Measurements from ENCODE around the gene ZBTB7C.

DNA sequence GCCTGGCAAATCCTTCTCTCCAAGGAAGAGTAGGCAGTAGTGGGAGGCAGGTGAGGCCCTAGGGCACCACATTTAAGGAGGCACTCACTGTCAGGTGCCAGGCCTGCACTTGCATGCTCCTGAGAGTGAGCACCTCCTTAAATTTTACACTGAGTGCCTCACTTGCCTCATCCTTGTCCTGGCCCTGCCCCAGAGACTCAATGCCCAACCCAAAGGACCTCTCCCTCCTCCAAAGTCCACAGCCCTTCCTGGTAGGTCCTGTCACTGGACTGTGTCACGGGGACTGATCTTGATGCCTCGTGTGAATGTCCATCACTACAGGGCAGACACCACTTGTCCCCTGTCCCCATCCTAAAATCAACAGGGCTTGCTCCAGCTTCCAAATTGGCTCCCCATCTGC is 235.6 kb downstream of the ZBTB7C start:
- TF ChIP-seq, protein P1, sequence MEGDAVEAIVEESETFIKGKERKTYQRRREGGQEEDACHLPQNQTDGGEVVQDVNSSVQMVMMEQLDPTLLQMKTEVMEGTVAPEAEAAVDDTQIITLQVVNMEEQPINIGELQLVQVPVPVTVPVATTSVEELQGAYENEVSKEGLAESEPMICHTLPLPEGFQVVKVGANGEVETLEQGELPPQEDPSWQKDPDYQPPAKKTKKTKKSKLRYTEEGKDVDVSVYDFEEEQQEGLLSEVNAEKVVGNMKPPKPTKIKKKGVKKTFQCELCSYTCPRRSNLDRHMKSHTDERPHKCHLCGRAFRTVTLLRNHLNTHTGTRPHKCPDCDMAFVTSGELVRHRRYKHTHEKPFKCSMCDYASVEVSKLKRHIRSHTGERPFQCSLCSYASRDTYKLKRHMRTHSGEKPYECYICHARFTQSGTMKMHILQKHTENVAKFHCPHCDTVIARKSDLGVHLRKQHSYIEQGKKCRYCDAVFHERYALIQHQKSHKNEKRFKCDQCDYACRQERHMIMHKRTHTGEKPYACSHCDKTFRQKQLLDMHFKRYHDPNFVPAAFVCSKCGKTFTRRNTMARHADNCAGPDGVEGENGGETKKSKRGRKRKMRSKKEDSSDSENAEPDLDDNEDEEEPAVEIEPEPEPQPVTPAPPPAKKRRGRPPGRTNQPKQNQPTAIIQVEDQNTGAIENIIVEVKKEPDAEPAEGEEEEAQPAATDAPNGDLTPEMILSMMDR (IDR thresholded peaks at IDR 0.05), result no peak
- TF ChIP-seq POLR2A (IDR thresholded peaks at IDR 0.05), result no peak

Measured in esophagus squamous epithelium (tissue), 4 donors.